Heart left ventricle (tissue), 13 donors: ENCODE results near the gene BRWD1.

ENCODE experiments used
- POLR2A ChIP-seq, 2 donors: fragments of 450-650 bp; IDR thresholded peaks; one replicate each; pipeline ENCODE4 v1.6.1; 2017; ENCODE audit warnings: antibody characterized with exemption in 2 of 2, mild to moderate bottlenecking in 2 of 2, moderate library complexity in 2 of 2
- TF ChIP-seq, protein P1 (sequence below), 12 donors: fragments of 200-600 bp; sonication (generic) in 4 of 12; IDR thresholded peaks; one replicate each; pipeline versions ENCODE4 v1.5.0 to v1.8.0; 2018 to 2022; ENCODE audit warnings: antibody characterized with exemption in 12 of 12, mild to moderate bottlenecking in 5 of 12
- donor health status: ischemic (EF 13 %, LVEDD 7.1; RV severe dilation, severe dysfunction).
- donor health status: DM: no; HTN: yes; CAD: no.
- donor health status: DM: no; HTN: no; CAD: no.
- donor health status: ischemic (EF 25% LVEDD 6.9; RV normal size, moderate dysfunction).
- donor health status: ischemic (EF 25% LVEDD 5.7; RV mildly dilated, moderate dysfunction).
- donor health status: ischemic (EF 35%, LVEDD 5.7; RV mildly dilated, moderate dysfunction).
- donor health status: nonischemic (EF 11% LVEDD 7.7; RV severe dilation, severe dysfunction).
- donor health status: DM: yes; HTN: yes; CAD: no.
- donor health status: PGD.
- donor health status: ischemic (EF 29% LVEDD 5.4; RV normal size, mild dysfunction).
- donor health status: nonischemic (EF 23%, LVEDD 6.1; RV moderate dilation, normal function).

DNA sequence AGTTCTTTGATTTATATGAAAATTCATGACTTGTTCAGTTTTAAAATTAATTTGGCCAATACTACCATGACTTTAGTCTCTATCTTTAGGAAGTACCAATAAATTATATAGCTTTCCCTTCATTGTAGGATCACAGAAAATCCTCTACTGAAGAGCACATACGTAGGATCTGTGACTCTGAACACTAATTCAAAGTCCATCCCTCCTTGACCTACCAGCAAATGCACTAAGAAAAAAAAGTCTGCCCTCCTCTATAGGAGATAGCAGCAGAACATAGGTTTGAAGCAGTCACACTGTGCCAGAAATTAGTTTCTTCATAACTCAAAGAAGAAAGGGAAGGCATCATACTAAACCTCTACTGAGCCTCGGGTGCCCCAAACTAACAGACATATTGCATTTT lies 16.5 kb downstream of the BRWD1 start:
- TF ChIP-seq POLR2A (IDR thresholded peaks at IDR 0.05), result no peak
- TF ChIP-seq, protein P1, sequence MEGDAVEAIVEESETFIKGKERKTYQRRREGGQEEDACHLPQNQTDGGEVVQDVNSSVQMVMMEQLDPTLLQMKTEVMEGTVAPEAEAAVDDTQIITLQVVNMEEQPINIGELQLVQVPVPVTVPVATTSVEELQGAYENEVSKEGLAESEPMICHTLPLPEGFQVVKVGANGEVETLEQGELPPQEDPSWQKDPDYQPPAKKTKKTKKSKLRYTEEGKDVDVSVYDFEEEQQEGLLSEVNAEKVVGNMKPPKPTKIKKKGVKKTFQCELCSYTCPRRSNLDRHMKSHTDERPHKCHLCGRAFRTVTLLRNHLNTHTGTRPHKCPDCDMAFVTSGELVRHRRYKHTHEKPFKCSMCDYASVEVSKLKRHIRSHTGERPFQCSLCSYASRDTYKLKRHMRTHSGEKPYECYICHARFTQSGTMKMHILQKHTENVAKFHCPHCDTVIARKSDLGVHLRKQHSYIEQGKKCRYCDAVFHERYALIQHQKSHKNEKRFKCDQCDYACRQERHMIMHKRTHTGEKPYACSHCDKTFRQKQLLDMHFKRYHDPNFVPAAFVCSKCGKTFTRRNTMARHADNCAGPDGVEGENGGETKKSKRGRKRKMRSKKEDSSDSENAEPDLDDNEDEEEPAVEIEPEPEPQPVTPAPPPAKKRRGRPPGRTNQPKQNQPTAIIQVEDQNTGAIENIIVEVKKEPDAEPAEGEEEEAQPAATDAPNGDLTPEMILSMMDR (IDR thresholded peaks at IDR 0.05), result no peak
